ENCODE results near the gene TMEM95. TPM values are rescaled to one million over a fixed set of nuclear protein-coding genes. Genes with fewer than 3 reads are reported as not detected.

The TMEM95 gene
- total RNA-seq (2014; rRNA removed; shearing (Covaris generic)) = not detected in 2 replicates
- polyA plus RNA-seq (2016; fragmentation: Nextera tagmentation; extraction: Ambion mirVana) = not detected in 2 replicates
- long read RNA-seq, partial matches to known transcripts = 0 of 1 reads
- long read RNA-seq, other reads (novel, unspliced or antisense) = 1 of 1 reads

GRCh38 chr17:7355053-7355452 is at the start of gene TMEM95:
Gene TMEM95, plus strand, starts transcription at chr17:7355156. Its CDS starts 49 bp downstream, at chr17:7355205.
- Histone ChIP-seq H3K4me3 (no peak within 1 kb of the TSS), H3K27ac (ENCODE audit: low read depth) (no peak within 1 kb of the TSS)

More at GRCh38 chr17:7355053-7355452, at the start of gene TMEM95:
- Histone ChIP-seq H3F3A (replicated peaks; ENCODE audit: low read depth) (peaks cover 9% of the 10 kb centered on the region), H2AFZ (no peak within 1 kb of the TSS), H3K27me3 (ENCODE audit: insufficient read depth) (no peaks in the 10 kb centered on the region), H3K36me3 (ENCODE audit: insufficient read depth) (no peaks in the 10 kb centered on the region), H3K9me2 (ENCODE audit: insufficient read depth) (no peaks in the 10 kb centered on the region), H3K4me1 (ENCODE audit: insufficient read depth) (peaks cover 18% of the 10 kb centered on the region), H4K20me1 (replicated peaks; ENCODE audit: insufficient read depth) (no peaks in the 10 kb centered on the region; the same call in 1 of the 2 replicates), H3K4me2 (no peak within 1 kb of the TSS), H3K79me2 (replicated peaks; ENCODE audit: insufficient read depth) (no peaks in the 10 kb centered on the region)
- Mint-ChIP-seq H3K4me1 (peaks cover 21% of the 10 kb centered on the region), H3K9me3 (no peaks in the 10 kb centered on the region), H3K27ac (no peak within 1 kb of the TSS), H3K27me3 (ENCODE audit: insufficient read depth, low read depth, poor library complexity) (peaks cover 36% of the 10 kb centered on the region), H3K4me3 (no peak within 1 kb of the TSS; the same call in 2 of the 3 replicates), H3K36me3 (ENCODE audit: low read depth) (peaks cover 4% of the 10 kb centered on the region; the same call in 1 of the 3 replicates)
- ATAC-seq (no peak), DNase-seq (ENCODE audit: low spot score) (no peak)
- TF ChIP-seq EZH2phosphoT487 (IDR thresholded peaks at IDR 0.05; ENCODE audit: unreplicated experiment) (no peak), JUNB (IDR thresholded peaks at IDR 0.05; ENCODE audit: unreplicated experiment) (no peak), EZH2 (IDR thresholded peaks at IDR 0.05; ENCODE audit: low read depth, unreplicated experiment) (no peak), ZNF114 (CRISPR knock-in tag; IDR thresholded peaks at IDR 0.05) (no peak), CREB1 (CRISPR knock-in tag; IDR thresholded peaks at IDR 0.05; ENCODE audit: low read depth) (no peak), ZNF462 (CRISPR knock-in tag; IDR thresholded peaks at IDR 0.05) (no peak), ZNF331 (CRISPR knock-in tag; IDR thresholded peaks at IDR 0.05; ENCODE audit: low read depth) (no peak), NANOG (IDR thresholded peaks at IDR 0.05; ENCODE audit: borderline replicate concordance) (no peak), REST (IDR thresholded peaks at IDR 0.05; ENCODE audit: unreplicated experiment) (no peak), ETS1 (IDR thresholded peaks at IDR 0.05) (no peak), STAT1 (IDR thresholded peaks at IDR 0.05; ENCODE audit: unreplicated experiment) (no peak), POLR2AphosphoS5 (IDR thresholded peaks at IDR 0.05; ENCODE audit: low read depth) (no peak)
- TF ChIP-seq, protein P1, sequence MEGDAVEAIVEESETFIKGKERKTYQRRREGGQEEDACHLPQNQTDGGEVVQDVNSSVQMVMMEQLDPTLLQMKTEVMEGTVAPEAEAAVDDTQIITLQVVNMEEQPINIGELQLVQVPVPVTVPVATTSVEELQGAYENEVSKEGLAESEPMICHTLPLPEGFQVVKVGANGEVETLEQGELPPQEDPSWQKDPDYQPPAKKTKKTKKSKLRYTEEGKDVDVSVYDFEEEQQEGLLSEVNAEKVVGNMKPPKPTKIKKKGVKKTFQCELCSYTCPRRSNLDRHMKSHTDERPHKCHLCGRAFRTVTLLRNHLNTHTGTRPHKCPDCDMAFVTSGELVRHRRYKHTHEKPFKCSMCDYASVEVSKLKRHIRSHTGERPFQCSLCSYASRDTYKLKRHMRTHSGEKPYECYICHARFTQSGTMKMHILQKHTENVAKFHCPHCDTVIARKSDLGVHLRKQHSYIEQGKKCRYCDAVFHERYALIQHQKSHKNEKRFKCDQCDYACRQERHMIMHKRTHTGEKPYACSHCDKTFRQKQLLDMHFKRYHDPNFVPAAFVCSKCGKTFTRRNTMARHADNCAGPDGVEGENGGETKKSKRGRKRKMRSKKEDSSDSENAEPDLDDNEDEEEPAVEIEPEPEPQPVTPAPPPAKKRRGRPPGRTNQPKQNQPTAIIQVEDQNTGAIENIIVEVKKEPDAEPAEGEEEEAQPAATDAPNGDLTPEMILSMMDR (conservative IDR thresholded peaks at IDR 0.05; ENCODE audit: low read depth in 2 of 2) = no peak

All from GM23338 (cell line).